Inferior parietal cortex (tissue), 1 donor: ENCODE data around the gene PDE4D.
"Not testable (repeated sequence)": the region's sequence is repeated elsewhere in the genome, so short reads cannot be mapped to it uniquely, and the experiment has no call there.

Experiments
- DNase-seq: peaks from one replicate; pipeline ENCODE4 v3.0.0-alpha.2; 2016; ENCODE audit errors: extremely low spot score

PDE4D gene

DNA sequence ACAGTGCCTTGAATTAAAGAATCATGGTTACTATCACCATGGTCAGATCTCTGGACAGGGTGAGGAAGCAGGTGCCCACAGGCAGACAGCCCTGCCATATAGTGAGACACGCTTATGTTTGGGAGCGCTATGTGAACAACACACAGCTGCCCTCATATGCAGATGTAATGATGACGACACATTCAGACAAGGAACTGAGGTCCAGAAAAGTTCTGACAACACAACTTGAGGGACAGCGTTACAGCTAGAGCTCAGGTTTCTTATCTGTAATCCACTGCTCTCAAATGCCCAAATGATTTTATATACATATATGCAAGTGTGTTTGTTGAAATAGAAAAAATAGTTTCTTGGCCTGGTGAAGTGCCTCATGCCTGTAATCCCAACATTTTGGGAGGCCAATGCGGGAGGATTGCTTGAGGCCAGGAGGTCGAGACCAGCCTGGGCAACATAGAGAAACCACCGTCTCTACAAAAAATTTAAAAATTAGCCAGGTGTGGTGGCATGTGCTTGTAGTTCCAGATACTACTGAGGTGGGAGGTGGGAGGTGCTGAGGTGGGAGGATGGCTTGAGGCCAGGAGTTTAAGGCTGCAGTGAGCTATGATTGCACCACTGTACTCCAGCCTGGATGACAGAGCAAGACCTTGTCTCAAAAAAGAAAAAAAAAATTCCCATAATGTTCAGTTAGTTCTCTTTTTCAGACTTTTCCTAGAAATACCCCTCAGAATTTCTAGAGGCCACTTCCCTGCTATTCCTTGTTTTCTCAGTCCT lies 887.4 kb downstream of the PDE4D start:
- no peak for DNase-seq

DNA sequence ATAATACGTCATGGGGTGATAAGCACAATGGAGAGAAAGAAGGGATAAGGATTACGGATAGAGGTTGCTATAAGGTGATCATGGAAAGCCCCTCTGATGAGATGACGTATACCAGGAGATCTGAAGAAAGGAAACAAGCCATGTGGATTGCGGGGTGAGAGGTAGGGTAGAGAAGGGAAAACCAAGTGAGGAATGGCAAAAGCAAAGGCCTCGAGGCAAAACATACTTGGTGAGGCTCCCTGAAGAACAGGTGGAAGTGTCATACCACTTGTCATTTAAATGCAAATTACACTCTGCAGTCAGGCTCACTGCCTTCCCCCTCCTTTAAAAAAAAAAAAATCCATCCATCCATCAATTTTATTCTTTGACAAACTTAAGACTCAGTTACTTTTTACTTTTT lies 889.9 kb downstream of the PDE4D start:
- no peak for DNase-seq

DNA sequence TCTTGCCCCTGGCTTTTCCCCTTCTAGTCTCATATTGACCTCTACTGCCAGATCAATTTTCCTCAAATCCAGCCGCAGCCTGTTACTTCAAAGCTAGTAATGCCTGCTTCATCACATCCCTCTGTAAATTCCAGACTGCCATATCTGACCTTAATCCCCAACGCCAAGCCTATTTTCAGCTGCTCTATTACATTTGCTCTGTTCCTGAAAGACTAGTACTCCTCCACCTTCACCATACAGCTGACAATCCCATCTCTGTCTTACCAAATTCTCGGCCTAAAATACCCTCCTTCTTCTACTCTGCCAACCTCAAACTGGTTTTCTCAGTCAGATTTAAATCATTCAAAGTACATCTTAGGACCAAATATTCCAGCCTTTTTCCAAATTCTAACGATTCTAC lies 890.4 kb downstream of the PDE4D start:
- no peak for DNase-seq

DNA sequence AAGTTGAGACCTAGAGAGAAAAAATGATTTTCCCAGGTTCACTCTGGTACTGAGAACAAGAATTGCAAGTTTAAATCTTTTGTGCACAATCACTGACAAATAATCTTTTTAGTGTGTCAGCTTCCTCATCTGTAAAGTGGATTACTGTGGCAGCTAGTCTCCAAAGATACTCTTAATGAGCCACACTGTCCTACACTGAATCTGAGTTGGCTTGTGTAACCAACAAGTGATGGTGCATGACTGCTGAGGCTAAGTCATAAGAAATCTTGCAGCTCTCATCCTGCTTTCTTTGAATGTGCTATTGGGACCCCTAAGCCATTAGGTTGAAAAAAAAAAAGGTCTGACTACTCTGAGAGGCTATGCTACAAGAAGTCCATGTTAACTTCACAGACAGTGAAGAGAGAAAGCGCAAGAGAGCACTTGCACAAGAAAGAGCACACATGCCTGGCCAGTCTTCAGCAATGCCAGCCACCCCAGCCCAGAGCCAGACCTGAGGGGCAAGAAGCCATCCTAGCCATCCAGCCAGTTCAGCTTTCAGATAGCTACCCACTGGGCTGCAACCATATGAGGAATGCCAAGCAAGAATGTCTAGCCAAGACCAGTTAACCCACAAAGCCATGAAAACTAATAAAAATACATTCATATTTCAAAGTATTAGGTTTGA lies 891.2 kb downstream of the PDE4D start:
- DNase-seq = no peak

DNA sequence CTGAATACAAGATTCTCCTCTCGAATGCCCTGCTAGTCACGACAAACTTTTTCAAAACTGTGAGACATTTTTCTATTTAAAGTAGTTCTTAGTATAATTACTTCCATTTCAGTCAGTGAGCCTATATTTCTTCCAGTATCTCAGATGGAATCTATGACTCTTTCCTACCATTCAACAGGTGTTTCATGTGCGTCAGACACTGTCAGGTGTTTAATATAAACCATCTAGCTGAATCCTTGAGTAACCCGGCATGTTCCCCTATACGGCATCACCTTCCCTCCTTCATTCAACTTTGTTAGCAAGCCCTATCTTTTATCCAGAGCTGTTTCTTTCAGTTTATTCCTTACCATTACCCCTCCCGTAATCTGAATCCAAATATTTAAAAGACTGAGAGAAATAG lies 891.8 kb downstream of the PDE4D start:
- DNase-seq = no peak

DNA sequence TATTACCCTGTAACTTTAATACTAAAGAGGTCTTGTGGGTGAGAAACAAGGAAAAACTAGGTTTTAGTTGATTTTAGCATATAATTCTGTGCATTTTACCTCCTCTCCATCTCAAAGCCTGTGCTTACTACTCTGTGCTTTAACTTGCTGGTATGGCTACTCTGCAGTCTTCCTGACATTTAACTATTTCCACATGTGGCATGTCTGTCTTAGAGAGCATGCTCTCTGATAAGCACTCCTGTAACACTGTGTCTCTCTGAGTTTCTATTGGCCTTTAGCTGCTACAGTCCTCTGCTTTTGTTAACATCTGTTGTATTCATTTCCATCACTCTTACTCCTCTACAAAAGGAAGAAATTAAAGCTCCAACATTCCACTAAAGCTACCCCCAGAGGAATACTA lies 892.4 kb downstream of the PDE4D start:
- DNase-seq = no peak

DNA sequence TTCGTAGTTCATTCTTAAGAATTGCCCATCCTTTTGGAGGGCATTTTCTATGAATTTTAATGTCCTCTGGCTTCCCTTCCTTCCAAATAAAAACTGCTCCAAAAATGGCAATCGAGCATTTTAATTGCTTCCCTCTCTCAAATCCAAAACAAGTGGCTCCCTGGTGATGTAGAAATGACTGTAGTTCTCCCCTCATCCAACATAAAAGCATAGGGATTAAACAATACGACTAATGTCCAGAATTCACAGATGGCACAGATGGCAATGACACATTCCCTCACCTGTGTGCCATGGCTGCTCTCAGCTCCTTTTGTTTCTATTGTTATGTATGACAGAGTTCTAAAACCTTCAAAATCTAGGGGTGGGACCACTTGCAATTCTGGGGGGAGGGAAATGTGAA lies 893.3 kb downstream of the PDE4D start:
- DNase-seq = no peak

DNA sequence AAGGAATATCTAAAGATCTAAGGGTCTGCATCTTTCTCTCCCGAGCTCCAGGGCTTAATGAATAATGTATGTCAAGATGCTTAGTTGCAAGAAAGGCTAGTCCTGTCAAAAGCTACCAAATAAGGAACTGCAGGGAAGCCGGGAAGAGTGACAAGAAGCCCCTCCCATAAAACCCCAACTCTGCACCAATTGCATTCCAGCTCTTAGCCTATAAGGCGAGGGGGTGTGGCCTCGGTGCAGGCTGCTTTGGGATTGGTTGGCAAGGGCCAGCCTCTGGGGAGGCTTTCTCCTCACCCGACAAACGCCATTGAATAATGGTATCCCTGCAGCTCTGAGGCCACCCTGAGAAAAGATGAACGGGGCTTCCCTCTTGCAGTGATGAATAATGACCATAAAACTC lies 893.7 kb downstream of the PDE4D start:
- DNase-seq = peak; percentile 84

DNA sequence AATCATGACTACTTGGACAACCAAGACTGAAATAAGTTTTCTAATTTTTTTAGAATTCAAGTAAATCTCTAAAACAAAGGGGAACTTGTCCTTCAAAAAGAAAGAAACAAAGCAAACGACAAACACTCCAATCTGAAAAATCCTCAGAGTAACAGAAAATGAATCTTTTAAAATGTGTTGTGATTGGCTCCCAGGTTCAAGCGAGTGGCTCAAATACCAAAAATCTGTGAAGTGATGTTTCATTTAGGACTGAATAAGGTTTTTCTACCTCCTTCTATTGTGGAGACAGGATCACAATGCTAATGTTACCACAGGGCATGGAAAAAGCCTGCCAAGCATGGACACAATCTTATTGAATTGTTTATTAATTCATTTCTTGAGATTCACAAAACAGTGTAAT lies 895.0 kb downstream of the PDE4D start:
- DNase-seq = no peak

DNA sequence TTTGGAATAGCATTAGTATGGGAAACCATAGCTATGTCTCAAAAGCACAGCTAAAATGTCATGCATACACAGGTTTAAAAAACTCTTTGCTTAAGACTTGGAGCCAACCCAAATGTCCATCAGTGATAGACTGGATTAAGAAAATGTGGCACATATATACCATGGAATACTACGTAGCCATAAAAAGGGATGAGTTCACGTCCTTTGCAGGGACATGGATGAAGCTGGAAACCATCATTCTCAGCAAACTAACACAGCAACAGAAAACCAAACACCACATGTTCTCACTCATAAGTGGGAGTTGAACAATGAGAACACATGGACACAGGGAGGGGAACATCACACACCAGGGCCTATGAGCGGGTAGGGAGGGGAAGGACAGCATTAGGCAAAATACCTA lies 897.7 kb downstream of the PDE4D start:
- not testable (repeated sequence) for DNase-seq

DNA sequence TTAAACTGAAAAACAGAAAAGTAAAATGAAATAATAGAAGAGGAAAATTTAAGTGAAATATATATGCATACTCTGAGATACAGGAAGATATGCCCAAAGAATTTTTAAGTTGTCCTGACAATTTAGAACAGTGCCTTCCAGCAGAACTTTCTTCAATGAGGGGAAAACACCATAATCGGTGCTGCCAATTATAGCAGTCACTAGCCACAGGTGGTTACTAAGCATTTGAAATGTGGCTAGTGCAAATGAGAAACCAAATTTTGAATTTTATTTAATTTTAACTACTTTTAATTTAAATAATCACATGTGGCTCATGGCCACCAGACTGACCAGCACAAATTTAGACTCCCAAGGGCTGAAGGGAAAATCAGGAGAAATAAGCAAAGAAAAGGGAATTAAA lies 900.1 kb downstream of the PDE4D start:
- no peak for DNase-seq

DNA sequence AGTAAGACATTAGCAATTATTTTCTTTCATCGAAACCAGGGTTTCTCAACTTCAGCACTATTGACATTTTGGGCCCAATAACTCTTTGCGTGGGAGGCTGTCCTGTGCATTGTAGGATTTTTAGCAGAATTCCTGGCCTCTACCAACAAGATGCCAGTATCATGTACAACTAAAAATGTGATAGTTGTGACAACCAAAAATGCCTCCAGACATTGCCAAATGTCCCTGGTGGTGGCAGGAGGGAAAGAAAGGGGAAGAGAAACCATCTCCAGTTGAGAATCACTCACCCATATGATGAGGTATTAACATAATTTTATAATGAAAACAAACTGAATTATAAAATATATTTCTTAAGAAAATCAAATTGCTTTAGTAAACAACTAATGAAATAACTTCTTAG lies 904.6 kb downstream of the PDE4D start:
- no peak for DNase-seq

DNA sequence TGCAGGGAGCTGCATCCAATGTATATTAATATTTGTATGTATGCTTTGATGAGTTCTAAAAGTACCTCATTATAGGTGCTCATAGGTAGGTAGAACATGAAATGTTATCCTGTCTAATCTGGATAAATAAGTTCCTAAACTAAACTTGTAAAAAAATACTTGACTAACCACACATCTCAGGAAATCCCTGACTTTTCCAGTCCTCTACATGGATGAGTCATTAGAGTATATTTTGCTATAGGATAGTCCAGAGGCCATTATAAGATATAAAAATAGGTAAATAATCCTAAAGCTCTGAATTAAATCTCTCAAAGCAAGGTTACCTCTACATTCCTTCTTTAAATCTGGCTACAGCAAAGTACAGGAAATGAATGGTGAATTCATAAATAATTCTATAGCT lies 906.3 kb downstream of the PDE4D start:
- no peak for DNase-seq

DNA sequence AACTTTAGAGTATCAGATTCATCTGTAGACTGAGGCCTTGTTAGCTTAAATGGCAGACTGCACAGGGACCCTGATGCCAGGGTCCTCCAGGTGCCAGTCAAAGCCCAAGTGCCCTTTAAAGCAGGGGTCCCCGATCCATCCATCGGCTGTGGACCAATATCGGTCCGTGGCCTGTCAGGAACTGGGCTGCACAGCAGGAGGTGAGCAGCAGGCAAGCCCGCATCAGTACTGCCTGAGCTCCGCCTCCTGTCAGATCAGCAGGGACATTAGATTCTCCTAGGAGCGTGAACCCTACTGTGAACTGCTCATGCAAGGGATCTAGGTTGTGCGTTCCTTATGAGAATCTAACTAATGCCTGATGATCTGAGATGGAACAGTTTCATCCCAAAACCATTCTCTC lies 907.2 kb downstream of the PDE4D start:
- no peak for DNase-seq

DNA sequence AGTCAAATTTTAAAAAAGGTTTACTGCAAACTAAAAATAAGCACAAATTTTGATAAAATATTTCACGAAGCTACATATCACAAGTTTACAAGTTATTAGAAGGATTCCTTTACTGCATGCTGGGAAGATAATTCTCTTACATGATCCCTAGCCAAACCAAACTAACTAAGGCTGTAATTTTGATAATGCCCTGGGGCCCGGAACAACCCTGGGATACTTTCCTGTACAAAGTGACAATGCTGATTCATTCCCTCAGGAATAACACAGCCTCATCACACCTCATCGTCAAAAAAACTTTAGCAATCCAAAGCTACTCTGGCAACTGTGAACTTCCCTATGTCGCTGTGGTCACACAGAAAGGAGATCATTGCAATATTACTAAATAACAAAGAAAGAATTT lies 907.8 kb downstream of the PDE4D start:
- no peak for DNase-seq

DNA sequence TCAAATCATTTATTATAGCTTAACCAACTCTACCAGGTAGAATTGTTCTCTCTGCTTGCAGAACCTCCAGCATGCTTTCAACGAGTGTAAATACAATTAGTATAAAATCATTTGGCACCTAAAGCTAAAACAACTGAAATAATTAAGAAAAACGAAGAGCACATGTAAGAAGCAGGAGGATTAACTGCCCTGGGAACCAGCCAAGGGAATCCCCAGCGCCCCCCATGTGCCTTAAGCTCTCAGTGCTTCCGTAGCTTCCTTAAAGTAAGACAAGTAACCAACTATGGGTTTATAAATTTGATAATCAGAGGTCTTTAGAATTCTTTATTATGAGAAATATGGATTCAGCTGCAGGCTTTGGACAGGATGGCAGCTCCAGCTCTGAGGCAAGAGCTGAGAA lies 908.2 kb downstream of the PDE4D start:
- no peak for DNase-seq

DNA sequence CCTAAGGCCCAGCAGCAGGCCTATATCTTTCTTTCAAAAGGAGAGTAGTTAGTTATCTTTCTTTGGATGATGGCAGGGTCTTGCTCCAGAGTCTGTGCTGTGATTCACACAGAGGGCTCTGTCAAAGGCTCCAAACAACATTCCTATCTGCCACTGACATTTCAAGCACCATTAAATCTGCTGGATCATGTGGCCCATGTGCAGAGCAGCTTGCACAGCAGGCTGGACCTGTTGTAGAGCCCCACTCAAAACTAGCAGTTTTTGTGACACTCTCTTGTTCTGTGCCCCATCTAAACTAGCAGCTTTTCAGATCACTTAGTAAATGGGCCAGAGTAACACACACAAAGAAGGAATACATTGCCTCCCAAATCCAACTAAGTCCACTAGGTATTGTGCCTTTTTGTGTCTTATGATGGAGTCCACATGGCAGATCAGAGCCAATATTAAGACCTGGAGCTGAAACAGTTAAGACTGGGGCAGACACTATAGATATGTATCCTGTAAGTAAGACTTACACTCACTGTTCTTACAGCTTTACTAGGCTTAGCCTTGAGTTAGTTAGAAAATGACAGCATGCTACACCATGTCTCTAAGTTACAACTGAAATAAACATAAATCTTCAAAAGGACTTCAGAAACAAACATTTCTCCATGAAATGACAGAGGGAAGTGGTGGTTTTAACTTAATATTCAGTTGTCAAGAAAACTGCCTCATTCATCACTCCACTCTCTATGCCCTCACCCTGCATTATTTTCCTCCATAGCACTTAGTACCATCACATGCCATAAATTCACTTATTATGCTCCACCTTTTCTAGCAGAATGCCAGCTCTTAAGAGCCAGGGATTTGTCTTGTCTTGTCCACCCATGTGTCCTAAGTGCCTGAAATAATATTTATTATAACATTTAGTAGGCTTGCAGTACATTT lies 909.7 kb downstream of the PDE4D start:
- DNase-seq = no peak

DNA sequence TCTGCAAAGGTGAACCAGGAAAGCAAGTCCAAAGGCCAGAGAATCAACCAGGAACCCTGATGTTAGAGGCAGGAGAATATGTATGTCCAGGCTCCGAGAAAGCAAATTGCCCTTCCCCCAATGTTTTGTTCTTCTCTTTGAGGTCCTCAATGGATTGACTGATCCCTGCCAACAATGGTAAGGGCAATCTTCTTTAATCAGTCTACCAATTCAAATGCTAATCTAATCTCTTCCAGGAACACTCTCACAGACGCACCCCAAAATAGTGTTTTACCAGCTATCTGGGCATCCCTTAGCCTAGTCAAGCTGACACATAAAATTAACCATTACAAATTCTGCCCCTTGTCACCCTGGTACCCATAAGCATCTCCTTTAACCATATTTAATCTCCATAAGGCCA lies 912.6 kb downstream of the PDE4D start:
- DNase-seq = no peak

DNA sequence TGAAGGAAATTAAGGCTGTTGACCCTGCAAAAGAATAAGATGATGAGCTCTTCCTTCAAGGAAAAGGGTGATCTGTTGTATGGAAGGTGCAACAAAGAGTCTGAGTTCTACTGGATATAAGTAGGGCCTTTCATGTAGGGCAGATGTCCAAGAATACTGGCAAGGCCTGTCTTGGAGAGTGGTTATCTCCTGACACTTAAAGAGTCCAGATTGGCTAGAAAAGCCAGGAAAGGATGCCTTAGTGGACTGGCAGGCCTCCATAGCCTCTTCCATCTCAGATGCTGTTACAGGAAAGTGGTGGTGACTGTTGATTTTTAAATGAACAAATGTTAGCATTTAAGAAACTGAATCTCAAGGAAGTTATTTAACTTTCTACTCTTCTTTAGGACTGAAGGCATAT lies 914.4 kb downstream of the PDE4D start:
- no peak for DNase-seq

DNA sequence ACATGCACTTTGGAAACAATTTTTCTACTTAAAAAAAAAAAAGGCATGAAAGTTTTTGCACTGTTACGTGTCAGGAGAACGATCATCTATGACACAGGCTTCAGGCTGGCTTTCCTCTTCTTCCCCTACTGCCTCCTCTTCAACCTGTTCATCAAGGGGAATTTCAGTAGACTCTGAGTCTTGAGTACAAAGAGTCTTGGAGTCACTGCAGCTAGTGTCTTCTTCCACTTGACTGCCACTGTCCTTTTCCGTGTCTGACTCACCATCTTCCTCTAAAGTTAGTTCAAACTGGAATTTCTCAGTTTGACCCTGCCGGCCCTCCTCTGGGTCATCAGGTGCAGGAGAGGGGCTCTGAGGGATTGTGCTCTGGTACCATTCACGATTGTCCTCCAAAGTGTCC lies 918.9 kb downstream of the PDE4D start:
- DNase-seq = no peak

DNA sequence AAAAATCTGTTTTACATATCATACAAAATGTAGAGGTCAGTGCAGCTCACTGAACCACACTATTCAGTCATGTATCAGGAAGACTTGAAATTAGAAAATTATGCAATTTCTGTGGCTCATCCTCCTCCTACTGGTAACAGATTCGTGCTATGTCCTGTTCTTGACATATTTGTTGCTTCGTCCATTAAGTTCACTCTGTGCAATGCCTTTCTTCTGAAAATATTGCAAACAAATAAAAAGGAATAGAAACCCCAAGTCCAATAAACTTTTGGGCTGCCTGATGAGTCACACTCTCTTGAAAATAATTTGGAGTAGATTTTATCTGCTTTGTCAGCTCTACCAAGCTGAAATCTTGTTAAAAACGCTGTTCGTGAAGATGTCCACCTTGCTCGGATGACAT lies 919.4 kb downstream of the PDE4D start:
- no peak for DNase-seq

DNA sequence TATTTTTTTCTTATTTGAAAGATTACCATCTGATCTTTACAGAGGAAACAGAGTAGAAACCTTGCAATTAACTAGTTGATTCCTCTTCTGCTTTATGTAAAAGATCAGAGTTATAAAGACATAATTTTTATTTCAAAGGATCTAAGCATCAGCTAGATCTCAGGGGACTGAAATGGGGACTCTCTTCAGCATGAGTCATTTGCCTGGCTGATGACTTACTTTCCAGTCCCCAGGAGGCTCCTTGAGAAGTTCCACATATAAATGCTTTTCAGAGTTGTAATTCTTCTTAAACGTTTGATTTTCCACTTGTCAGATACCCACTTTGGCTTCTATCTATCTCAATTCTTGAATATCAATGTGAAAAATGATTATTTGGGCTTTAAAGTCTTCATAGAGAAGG lies 921.2 kb downstream of the PDE4D start:
- DNase-seq = no peak

DNA sequence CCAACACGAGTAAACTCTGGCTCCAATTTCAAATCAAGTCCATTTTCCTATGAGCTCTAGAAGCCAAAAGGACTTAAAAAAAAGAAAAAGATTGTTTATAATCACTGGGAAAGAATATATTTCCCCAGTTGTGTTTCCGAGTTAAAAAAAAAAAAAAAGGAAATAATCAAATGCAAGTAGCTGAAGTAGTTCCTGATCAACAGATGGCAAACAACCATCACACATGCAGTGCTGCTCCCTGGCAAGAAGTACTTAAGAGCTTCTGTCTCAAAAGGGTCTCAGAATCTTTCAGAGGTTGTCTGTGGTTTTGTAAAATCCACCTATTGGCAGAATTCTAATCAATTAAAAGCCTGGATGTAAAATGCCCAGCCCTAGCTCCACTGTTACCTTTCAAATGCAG lies 922.8 kb downstream of the PDE4D start:
- DNase-seq = no peak
